K562 (cell line): ENCODE data around the gene CLCNKB. TPM values are rescaled to one million over a fixed set of nuclear protein-coding genes. Genes with fewer than 3 reads are reported as not detected.
A peak's percentile ranks its signal among the peaks of the same experiment; 100 is the strongest.

Experiments used
- ATF3 ChIP-seq, 2 experiments: fragments of 450-650 bp in 1 of 2; sonication (generic) in 1 of 2; formaldehyde crosslinking in 1 of 2; IDR thresholded peaks in 1 of 2; conservative IDR thresholded peaks in 1 of 2; 2 replicates each; pipeline versions ENCODE4 v1.6.1 to v1.8.1; 2016 to 2023; ENCODE audit warnings: mild to moderate bottlenecking in 2 of 2, moderate library complexity in 2 of 2, inconsistent platforms in 1 of 2, missing genetic modification reagents in 1 of 2
- FOS ChIP-seq: IDR thresholded peaks from 3 replicates; pipeline ENCODE4 v1.6.1; 2011; ENCODE audit not compliant: insufficient read length; ENCODE audit errors: extremely low read depth
- HDGF ChIP-seq: fragments of 450-650 bp; IDR thresholded peaks from 2 replicates; pipeline ENCODE4 v1.6.1; 2016
- KLF1 ChIP-seq: fragments of 450-650 bp; IDR thresholded peaks from 2 replicates; pipeline ENCODE4 v1.6.1; 2016; ENCODE audit warnings: missing genetic modification characterization, missing compliant biosample characterization
- MNT ChIP-seq, 2 experiments: fragments of 450-650 bp; conservative IDR thresholded peaks; 2 replicates each; pipeline ENCODE4 v1.6.1; 2017; ENCODE audit warnings: mild to moderate bottlenecking in 2 of 2, moderate library complexity in 2 of 2
- RFX5 ChIP-seq: IDR thresholded peaks from 2 replicates; pipeline ENCODE4 v1.6.1; 2011; ENCODE audit warnings: low read depth, mild to moderate bottlenecking, improper control_type of control experiment, low read length
- TAF7 ChIP-seq: fragments of 450-650 bp; IDR thresholded peaks from 2 replicates; pipeline ENCODE4 v1.6.1; 2016; ENCODE audit warnings: missing genetic modification characterization, missing compliant biosample characterization
- ZBTB7A ChIP-seq: IDR thresholded peaks from 2 replicates; pipeline ENCODE4 v1.6.1; 2011; ENCODE audit warnings: low read depth, mild to moderate bottlenecking, low read length, moderate library complexity, borderline replicate concordance; ENCODE audit not compliant: control insufficient read depth
- ZBTB8A ChIP-seq: fragments of 450-650 bp; IDR thresholded peaks from 2 replicates; pipeline ENCODE4 v1.6.1; 2018; ENCODE audit warnings: mild to moderate bottlenecking, moderate library complexity; ENCODE audit not compliant: partially characterized antibody
- ZC3H4 ChIP-seq: sonication (generic); formaldehyde crosslinking; IDR thresholded peaks from 2 replicates; pipeline ENCODE4 v1.9.0; 2021; ENCODE audit warnings: missing genetic modification reagents, borderline replicate concordance
- ZNF253 ChIP-seq: fragments of 250-450 bp; sonication (Bioruptor Pico); conservative IDR thresholded peaks from 2 replicates; pipeline ENCODE4 v1.6.1; 2021; ENCODE audit warnings: mild to moderate bottlenecking
- ZNF449 ChIP-seq: fragments of 250-450 bp; sonication (Bioruptor Pico); IDR thresholded peaks from 2 replicates; pipeline ENCODE4 v1.8.0; 2022; ENCODE audit warnings: moderate library complexity, mild to moderate bottlenecking, inconsistent platforms
- polyA plus RNA-seq, 8 experiments: library from polyadenylated mRNA; depleted of rRNA in 4 of 8; stranded (reverse) in 5 of 8; unstranded in 3 of 8; fragments of >200 nt; fragmentation: Nextera tagmentation in 2 of 8; fragmentation: Illumina TruSeq in 1 of 8; extraction: Ambion mirVana in 2 of 8; extraction: Trizol in 1 of 8; gene quantifications; 2 replicates each; pipeline versions ENCODE4 v1.2.1 to v1.2.3, GENCODE V29; 2011 to 2014; ENCODE audit warnings: inconsistent platforms in 1 of 8, missing spikeins in 1 of 8
- total RNA-seq, 7 experiments: library from RNA; depleted of rRNA in 6 of 7; stranded (reverse); fragments of >200 nt in 6 of 7; fragmentation: Illumina TruSeq in 2 of 7; extraction: Trizol in 2 of 7; gene quantifications; 2 replicates each; pipeline versions ENCODE4 v1.2.1 to v1.2.3, GENCODE V29; 2011 to 2021; ENCODE audit warnings: low replicate concordance in 1 of 7
- TF ChIP-seq, protein P1 (sequence below): sonication (generic); formaldehyde crosslinking; IDR thresholded peaks from 2 replicates; pipeline ENCODE4 v1.8.0; 2023; ENCODE audit warnings: mild to moderate bottlenecking, missing genetic modification reagents
- TF ChIP-seq, protein P2 (sequence below): fragments of 450-650 bp; IDR thresholded peaks from 2 replicates; pipeline ENCODE4 v1.7.1; 2018; ENCODE audit warnings: mild to moderate bottlenecking, low read depth; ENCODE audit not compliant: partially characterized antibody

The CLCNKB gene
- total and polyA plus RNA-seq, 9 of the 15 experiments (the other 6 are each of a cell fraction or from before 2014, with no cell fraction given) = 0.08 to 1.7 (median 0.64) TPM

DNA sequence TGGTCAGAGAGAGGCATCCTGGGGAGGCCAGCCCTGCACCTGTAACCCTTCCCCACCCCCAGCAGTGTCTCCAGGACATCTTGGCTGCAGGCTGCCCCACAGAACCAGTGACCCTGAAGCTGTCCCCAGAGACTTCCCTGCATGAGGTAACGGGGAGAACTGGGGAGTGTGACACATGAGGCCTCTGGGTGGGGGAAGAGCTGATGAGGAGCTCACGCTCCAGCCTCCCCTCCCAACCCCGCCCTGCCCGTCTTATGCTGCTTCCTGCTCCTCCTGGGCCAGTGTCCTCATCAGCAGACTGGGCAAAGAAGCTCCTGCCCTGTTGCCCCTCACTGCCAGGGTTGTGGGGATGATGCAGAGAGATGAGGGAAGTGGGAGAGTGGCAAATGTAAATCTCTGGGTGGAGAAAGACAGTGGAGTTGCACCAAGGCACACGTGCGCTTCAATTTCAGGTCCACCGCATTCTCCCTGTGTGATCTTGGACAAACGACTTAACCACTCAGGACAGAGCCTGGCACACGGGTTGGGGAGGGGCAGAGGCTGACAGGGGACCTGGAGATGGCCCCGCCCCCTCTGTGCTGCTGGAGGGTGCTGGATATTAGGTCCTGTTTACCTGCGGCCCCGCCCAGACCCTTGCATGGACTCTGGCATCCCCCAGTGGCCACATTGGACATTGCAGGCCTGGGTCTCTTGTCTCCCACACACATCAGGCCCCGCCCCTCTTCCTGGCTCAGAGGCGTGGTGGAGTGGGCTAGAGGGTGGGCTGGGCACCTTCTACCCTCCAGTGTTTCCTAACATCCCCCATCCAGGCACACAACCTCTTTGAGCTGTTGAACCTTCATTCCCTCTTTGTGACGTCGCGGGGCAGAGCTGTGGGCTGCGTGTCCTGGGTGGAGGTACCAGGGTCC, 12.3 kb downstream of the CLCNKB start (continued):
- TF ChIP-seq ATF3 (IDR thresholded peaks at IDR 0.05) = peak; percentile 59; the same call in 1 of the 2 replicates
- 0 out of 2 replicates have a peak, but pooled peaks have one; percentile 30 for TF ChIP-seq ATF3 (CRISPR knock-in tag; conservative IDR thresholded peaks at IDR 0.05)
- TF ChIP-seq ZNF253 (CRISPR knock-in tag) = no peak
- TF ChIP-seq ZNF449 = no peak
- TF ChIP-seq HDGF = peak; percentile 95
- no peak; the same call in 1 of the 2 replicates for TF ChIP-seq ZC3H4 (CRISPR knock-in tag)
- peak; percentile 96 for TF ChIP-seq ZBTB7A
- TF ChIP-seq FOS = no peak
- no peak for TF ChIP-seq RFX5
- no peak for TF ChIP-seq ZBTB8A
- peak; percentile 70 to 72 for TF ChIP-seq MNT (conservative IDR thresholded peaks at IDR 0.05)
- TF ChIP-seq KLF1 (tag) = no peak
- TF ChIP-seq, protein P1, sequence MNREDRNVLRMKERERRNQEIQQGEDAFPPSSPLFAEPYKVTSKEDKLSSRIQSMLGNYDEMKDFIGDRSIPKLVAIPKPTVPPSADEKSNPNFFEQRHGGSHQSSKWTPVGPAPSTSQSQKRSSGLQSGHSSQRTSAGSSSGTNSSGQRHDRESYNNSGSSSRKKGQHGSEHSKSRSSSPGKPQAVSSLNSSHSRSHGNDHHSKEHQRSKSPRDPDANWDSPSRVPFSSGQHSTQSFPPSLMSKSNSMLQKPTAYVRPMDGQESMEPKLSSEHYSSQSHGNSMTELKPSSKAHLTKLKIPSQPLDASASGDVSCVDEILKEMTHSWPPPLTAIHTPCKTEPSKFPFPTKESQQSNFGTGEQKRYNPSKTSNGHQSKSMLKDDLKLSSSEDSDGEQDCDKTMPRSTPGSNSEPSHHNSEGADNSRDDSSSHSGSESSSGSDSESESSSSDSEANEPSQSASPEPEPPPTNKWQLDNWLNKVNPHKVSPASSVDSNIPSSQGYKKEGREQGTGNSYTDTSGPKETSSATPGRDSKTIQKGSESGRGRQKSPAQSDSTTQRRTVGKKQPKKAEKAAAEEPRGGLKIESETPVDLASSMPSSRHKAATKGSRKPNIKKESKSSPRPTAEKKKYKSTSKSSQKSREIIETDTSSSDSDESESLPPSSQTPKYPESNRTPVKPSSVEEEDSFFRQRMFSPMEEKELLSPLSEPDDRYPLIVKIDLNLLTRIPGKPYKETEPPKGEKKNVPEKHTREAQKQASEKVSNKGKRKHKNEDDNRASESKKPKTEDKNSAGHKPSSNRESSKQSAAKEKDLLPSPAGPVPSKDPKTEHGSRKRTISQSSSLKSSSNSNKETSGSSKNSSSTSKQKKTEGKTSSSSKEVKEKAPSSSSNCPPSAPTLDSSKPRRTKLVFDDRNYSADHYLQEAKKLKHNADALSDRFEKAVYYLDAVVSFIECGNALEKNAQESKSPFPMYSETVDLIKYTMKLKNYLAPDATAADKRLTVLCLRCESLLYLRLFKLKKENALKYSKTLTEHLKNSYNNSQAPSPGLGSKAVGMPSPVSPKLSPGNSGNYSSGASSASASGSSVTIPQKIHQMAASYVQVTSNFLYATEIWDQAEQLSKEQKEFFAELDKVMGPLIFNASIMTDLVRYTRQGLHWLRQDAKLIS = no peak
- TF ChIP-seq, protein P2, sequence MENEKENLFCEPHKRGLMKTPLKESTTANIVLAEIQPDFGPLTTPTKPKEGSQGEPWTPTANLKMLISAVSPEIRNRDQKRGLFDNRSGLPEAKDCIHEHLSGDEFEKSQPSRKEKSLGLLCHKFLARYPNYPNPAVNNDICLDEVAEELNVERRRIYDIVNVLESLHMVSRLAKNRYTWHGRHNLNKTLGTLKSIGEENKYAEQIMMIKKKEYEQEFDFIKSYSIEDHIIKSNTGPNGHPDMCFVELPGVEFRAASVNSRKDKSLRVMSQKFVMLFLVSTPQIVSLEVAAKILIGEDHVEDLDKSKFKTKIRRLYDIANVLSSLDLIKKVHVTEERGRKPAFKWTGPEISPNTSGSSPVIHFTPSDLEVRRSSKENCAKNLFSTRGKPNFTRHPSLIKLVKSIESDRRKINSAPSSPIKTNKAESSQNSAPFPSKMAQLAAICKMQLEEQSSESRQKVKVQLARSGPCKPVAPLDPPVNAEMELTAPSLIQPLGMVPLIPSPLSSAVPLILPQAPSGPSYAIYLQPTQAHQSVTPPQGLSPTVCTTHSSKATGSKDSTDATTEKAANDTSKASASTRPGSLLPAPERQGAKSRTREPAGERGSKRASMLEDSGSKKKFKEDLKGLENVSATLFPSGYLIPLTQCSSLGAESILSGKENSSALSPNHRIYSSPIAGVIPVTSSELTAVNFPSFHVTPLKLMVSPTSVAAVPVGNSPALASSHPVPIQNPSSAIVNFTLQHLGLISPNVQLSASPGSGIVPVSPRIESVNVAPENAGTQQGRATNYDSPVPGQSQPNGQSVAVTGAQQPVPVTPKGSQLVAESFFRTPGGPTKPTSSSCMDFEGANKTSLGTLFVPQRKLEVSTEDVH = no peak
- TF ChIP-seq TAF7 (tag) = no peak
